GM12892 (cell line): ENCODE results near the gene HUNK.

Experiments used
- DNase-seq: peaks from one replicate; pipeline ENCODE4 v3.0.0; 2011; ENCODE audit not compliant: insufficient read length
- FAIRE-seq: peaks from 2 replicates; lab custom pipeline; 2011; peaks lifted over from hg19 to GRCh38; lab: Jason Lieb, UNC
- POLR2A ChIP-seq: IDR thresholded peaks from 2 replicates; pipeline ENCODE4 v1.6.1; 2011; ENCODE audit warnings: low read depth, low read length, control low read depth
- POLR2AphosphoS5 ChIP-seq: IDR thresholded peaks from 2 replicates; pipeline ENCODE4 v1.6.1; 2011; ENCODE audit warnings: low read depth, low read length, control low read depth
- TAF1 ChIP-seq: IDR thresholded peaks from 2 replicates; pipeline ENCODE4 v1.6.1; 2011; ENCODE audit warnings: low read depth, mild to moderate bottlenecking, control low read depth, low read length, borderline replicate concordance

Gene HUNK

DNA sequence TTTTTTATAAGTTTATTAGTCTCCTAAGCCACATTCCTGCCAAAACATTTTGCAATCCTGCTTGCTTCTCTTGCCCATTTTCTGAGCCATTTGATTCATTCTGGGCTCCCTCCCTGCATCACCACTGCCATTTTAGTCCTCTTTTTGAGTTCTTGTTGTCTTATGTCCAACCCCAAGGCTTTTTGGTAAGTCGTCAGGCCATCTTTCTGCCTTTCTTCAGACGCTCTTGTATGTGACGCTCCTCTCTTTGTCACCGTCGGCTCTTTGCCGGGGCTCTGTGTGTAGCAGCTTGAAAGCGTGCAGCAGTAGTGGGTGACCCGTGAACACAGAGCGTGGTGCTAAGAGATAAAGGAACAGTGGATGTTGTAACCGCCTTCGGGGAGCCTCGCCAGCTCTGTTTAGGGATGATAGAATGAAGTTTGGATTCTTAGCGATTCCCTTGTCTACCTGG is 14.6 kb downstream of the HUNK start:
- DNase-seq (no peak), FAIRE-seq (no peak)
- TF ChIP-seq TAF1 (no peak), POLR2AphosphoS5 (no peak), POLR2A (no peak)

DNA sequence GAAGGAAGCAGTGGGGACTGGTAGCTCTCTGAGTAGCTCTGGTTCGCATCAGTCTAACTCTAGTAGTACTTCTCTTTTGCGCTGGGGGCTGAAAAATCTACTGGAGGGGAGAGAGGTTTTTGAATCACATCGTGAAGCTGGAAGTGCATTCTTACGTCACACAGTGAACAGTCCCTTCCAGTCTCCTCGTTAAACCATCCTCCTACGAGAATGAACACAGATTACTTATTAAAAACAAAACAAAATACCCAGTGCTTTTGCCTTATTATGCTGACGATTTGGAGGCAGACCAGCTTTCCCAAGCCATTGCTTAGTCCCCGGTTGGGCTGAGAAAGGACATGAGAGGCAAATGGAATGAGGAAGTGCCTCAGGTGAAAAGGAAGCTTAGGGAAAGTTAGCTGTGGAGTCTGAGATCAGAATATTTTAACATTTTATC is 16.1 kb downstream of the HUNK start:
- no peak for TF ChIP-seq TAF1
- no peak for TF ChIP-seq POLR2AphosphoS5
- no peak for TF ChIP-seq POLR2A
- no peak for DNase-seq
- FAIRE-seq = no peak

DNA sequence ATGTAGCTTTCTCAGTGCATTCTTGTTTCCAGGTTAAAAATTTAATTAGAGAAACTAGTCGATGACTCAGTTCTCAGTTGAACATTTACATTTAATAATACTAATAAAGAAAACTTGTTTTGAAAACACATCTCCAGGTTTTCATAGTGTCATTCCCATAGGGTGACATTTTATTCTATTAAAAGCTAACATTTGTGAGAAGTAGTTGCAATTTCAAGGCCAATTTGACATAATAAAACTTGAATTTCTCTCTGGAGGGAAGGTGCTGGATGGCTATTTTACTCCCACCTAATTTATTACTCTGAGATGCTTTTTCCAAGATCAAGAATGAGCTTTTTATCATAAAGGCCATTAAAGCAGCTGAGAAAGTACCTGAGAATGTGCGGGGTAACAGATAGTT is 16.6 kb downstream of the HUNK start:
- FAIRE-seq (no peak), DNase-seq (no peak)
- TF ChIP-seq POLR2AphosphoS5 (no peak), POLR2A (no peak), TAF1 (no peak)

DNA sequence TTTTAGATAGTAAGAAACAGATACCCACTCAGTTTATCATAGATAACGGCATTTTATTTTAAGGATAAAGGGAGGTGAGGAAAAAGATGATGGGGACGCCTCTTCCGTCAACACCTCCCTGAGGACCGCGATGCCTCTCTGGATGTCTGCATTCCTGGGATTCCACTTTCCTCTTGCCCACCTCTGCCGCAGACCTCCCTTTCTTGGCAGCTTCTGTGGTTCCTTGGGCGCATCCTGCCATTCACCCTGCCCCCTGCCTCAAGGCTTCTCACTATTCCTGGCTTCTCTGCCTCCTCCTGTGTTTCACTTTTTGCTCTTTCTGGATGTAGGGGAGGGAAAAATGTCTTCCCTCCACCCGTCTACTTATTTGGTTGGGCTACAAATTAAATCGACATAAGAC is 19.9 kb downstream of the HUNK start:
- DNase-seq = no peak
- no peak for FAIRE-seq
- TF ChIP-seq POLR2A (no peak), TAF1 (no peak), POLR2AphosphoS5 (no peak)

DNA sequence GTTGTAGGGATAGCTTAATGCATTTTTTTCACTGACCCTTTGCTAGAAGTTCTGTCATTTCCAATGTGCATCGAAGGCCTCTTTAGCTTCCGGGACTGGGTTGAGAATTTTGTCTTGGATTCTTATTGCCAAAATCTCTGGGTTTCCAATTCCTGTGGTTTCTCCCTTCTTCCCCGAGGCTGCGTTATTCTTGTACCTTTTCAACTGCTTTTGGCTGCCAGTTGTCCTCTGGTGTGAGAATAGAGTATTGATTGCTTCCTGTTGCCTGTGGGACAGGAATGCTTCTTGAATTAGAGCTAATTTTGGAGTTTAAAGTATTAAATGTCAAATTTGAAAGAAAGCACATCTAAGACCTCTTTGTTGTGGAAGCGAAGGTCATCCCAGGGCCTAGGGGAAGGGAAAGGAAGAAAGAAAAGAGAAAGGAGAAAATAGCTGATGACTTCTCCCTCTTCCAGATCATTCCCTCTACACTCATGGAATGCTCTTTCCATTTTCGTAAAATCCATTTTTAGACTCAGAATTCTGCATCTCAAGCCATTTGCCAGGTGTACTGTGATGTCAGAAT is 21.1 kb downstream of the HUNK start:
- DNase-seq (no peak), FAIRE-seq (no peak)
- TF ChIP-seq POLR2A (no peak), TAF1 (no peak), POLR2AphosphoS5 (no peak)

DNA sequence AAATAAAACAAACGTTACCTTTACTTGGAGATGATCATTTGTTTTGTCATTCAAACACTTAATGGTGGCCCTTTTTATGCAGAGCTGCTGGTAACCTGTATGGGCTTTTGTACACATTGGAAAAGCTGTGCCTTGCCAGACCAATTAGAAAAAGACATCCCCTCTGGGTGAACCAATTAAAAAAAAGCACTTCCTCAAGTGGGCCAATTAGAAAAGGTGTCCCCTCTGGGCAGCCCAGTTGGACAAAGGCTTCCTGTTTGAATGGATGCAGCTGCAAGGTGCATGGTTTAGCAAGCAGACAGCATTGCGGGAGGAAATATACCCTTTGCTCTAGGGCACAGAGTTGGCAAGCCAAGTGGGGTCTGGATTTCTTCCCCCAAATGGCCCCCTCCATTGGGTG is 21.6 kb downstream of the HUNK start:
- TF ChIP-seq POLR2AphosphoS5 (no peak), POLR2A (no peak), TAF1 (no peak)
- FAIRE-seq (no peak), DNase-seq (no peak)

DNA sequence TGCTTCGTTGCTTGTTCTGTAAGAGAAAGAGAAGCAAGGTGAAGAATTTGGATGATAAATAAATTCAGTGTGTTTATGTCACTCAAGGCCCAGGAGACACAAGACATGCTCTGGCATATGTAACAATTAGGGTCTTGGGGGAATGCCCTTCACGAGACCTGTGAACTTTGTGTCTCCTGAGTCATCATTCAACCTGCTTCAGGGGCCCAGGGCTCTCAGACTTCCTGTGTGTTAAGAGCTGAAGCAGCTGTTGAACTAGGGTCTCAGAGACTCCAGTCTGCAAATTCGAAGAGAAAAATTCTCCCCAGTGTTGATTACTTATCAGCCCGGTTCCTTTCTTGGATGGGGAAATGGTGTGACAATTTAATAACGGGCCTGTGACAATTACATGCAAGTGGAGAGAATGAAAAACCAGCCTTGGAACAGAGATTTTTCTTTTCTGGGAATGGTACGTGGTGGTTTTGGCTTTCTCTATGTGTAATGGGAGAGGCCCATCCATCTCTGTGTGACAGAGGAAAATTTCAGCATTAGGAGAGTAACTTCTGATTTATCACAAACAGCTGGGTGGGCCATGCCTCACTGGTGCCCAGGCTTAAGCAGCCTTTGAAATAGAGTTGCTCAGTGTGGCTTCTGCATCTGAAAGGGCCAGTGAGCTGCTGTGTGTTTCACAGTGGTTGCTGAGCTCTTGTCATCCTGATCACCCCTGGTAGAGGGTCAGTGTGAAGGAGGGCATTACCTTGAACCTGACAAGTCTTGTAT is 22.4 kb downstream of the HUNK start:
- no peak for TF ChIP-seq POLR2AphosphoS5
- TF ChIP-seq POLR2A = no peak
- no peak for FAIRE-seq
- no peak for DNase-seq

DNA sequence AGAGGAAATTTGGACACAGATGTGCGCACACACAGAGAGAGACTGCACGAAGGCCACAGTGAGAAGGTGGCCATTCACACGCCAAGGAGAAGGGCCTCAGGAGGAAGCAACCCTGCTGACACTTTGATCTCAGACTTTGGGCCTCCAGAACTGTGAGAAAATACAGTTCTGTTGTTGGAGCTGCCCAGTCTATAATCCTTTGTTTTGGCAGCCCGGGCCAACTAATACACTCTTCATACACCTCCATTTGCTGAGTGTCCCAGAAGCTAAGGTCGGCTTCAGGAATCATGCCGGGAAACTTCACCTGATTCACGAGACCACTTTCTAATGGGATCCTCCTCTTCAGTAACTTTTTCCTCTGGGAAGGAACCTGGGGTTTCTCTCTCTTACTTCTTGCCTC is 23.2 kb downstream of the HUNK start:
- DNase-seq (no peak), FAIRE-seq (no peak)
- TF ChIP-seq POLR2AphosphoS5 = no peak
- no peak for TF ChIP-seq TAF1
- no peak for TF ChIP-seq POLR2A

DNA sequence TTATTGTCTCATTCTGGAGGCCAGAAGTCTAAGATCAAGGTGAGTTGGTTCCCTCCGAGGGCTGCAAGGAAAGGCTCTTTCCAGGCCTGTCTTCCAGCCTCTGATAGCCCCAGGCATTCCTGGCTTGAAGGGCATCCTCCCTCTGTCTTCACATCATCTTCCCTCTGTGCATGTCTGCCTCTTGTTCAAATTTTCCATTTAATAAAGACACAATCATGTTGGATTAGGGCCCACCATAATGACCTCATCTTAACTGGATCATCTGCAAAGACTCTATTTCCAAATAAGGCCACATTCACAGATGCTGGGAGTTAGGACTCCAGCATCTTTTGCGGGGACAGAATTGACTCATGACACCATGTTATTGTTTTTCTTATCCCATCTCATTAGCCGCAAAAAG is 24.5 kb downstream of the HUNK start:
- TF ChIP-seq POLR2A = no peak
- FAIRE-seq (no peak), DNase-seq (no peak)

DNA sequence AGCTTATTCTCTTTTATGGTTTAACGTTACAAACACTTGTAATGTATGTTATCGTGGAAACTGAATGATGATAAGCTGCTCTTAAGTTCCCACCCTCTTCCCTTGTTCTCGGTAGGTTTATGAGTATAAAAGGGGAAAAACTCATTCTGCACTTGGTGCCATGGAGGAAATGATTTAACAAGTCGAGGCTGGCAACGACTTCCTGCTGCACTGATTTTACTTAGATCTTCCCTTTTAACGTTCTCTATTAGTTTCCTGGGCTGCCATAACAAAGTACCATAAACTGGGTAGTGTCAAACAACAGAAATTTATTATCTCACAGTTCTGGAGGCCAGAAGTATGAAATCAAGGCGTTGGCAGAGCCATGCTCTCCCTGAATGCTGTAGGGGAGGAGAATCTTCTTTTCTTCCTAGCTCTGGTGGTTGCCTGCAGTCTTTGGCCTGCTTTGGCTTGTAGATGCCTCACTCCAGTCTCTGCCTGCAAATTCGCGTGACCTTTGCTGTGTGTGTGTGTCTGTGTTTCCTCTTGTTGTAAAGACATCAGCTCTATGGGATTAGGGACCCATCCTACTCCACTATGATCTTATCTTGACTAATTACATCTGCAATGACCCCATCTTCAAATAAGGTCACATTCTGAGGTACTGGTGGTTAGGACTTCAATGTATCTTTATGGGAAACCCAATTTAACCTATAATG is 26.3 kb downstream of the HUNK start:
- FAIRE-seq = no peak
- TF ChIP-seq POLR2AphosphoS5 (no peak), TAF1 (no peak), POLR2A (no peak)
- DNase-seq = no peak

DNA sequence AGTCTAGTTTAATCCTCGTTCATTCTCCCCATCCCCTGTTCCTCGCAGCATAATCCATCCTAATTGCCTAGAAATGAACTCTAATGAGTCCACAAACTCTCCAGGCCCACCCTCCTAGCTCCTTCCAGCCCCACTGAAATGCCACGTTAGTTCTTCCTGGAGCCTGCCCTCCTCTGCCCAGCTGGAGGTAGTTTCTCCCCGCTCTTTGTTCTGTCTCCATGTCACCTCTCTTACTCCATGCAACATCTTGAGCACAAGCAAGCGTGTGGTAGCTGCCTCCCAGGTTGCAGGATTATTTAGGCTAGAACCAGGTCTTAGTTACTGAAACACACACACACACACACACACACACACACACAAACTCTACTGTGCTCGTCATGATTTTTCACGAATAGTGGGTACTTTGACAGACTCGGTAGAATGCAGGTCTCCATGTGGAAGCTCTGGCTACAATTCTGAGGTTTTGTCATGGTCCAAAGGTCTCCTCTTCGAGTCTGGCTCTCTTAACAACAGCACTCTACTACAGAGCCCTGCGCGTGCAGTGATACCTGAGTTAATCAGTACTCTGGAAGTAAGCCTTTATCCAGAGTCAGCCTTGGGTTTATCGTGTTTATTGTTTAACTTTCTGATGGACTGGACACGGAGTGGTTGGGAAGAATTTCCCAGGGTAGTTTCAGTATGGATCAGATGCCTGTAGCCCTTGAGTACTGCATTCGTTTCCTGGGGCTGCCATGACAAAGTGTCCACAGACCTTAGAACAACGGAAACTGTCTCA is 27.5 kb downstream of the HUNK start:
- FAIRE-seq = no peak
- DNase-seq = no peak
- TF ChIP-seq POLR2A = no peak
- no peak for TF ChIP-seq POLR2AphosphoS5
- no peak for TF ChIP-seq TAF1

DNA sequence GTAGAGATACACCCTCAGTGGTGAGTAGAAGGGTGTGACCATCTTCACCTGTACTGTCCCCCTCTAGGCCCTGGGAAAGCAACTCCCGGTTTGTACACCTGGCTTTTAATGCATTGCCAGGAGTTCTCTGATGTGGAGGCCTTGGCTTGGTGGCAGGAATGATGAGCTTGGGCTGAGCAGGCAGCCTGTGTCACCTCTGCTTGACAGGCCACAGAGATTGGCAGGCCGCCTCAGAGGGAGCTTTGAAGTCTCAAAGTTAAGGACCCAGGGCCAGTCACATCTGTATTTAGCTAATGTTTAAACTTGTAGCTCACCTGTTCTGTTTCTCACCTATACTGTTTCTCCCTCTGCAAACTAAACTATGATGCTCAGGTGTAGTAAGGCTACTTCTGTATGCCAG is 28.5 kb downstream of the HUNK start:
- FAIRE-seq = no peak
- DNase-seq = no peak
- TF ChIP-seq POLR2AphosphoS5 (no peak), POLR2A (no peak), TAF1 (no peak)
